SK-N-SH treated with all-trans-retinoic acid at 6 μM for 48 hours (cell line): ENCODE measurements around the gene DDX41.

ENCODE experiments used
- ATAC-seq: fragments of 200-7000 bp; cut with Tn5 transposase; 3 replicates; pipeline ENCODE4 v1.9.1; 2020; ENCODE audit warnings: mild to moderate bottlenecking, moderate library complexity
- BACH2 ChIP-seq: fragments of 250-450 bp; sonication (Bioruptor Pico); IDR thresholded peaks from 2 replicates; pipeline ENCODE4 v1.9.0; 2021; ENCODE audit warnings: mild to moderate bottlenecking, borderline replicate concordance
- CSDC2 ChIP-seq: fragments of 250-450 bp; sonication (Bioruptor Pico); IDR thresholded peaks from 2 replicates; pipeline ENCODE4 v1.5.0; 2020; ENCODE audit warnings: mild to moderate bottlenecking, moderate library complexity
- ESRRG ChIP-seq: fragments of 250-450 bp; sonication (Bioruptor Pico); IDR thresholded peaks from 2 replicates; pipeline ENCODE4 v1.6.1; 2021; ENCODE audit warnings: mild to moderate bottlenecking
- GLIS3 ChIP-seq: fragments of 250-450 bp; sonication (Bioruptor Pico); IDR thresholded peaks from 2 replicates; pipeline ENCODE4 v1.5.0; 2020; ENCODE audit warnings: mild to moderate bottlenecking, moderate library complexity
- ISL1 ChIP-seq: fragments of 250-450 bp; sonication (Bioruptor Pico); IDR thresholded peaks from 2 replicates; pipeline ENCODE4 v2.1.2; 2022; ENCODE audit warnings: mild to moderate bottlenecking, moderate library complexity
- OSR1 ChIP-seq: fragments of 250-450 bp; sonication (Bioruptor Pico); IDR thresholded peaks from 2 replicates; pipeline ENCODE4 v1.8.0; 2022; ENCODE audit warnings: moderate library complexity, mild to moderate bottlenecking, inconsistent platforms
- RARB ChIP-seq: fragments of 250-450 bp; sonication (Bioruptor Pico); IDR thresholded peaks from 2 replicates; pipeline ENCODE4 v1.8.0; 2021; ENCODE audit warnings: mild to moderate bottlenecking, moderate library complexity
- SNAI2 ChIP-seq: fragments of 250-450 bp; sonication (Bioruptor Pico); IDR thresholded peaks from 2 replicates; pipeline ENCODE4 v1.5.0; 2020; ENCODE audit warnings: mild to moderate bottlenecking, moderate library complexity
- TOX ChIP-seq: fragments of 250-450 bp; sonication (Bioruptor Pico); IDR thresholded peaks from 2 replicates; pipeline ENCODE4 v1.8.0; 2021; ENCODE audit warnings: mild to moderate bottlenecking, moderate library complexity, borderline replicate concordance
- ZC3H10 ChIP-seq: fragments of 250-450 bp; sonication (Bioruptor Pico); IDR thresholded peaks from 2 replicates; pipeline ENCODE4 v1.5.1; 2021; ENCODE audit warnings: mild to moderate bottlenecking, moderate library complexity
- ZFP3 ChIP-seq: fragments of 250-450 bp; sonication (Bioruptor Pico); IDR thresholded peaks from 2 replicates; pipeline ENCODE4 v1.5.0; 2020; ENCODE audit warnings: mild to moderate bottlenecking, moderate library complexity
- ZFP30 ChIP-seq: fragments of 450-650 bp; formaldehyde crosslinking; IDR thresholded peaks from 2 replicates; pipeline ENCODE4 v1.5.0; 2022; ENCODE audit warnings: mild to moderate bottlenecking, moderate library complexity
- ZNF565 ChIP-seq: fragments of 450-650 bp; formaldehyde crosslinking; conservative IDR thresholded peaks from 2 replicates; pipeline ENCODE4 v1.5.0; 2020; ENCODE audit warnings: low read depth, mild to moderate bottlenecking, moderate library complexity
- ZNF8 ChIP-seq: fragments of 450-650 bp; formaldehyde crosslinking; IDR thresholded peaks from 2 replicates; pipeline ENCODE4 v1.5.0; 2020; ENCODE audit warnings: mild to moderate bottlenecking, moderate library complexity
- TF ChIP-seq, protein P1 (sequence below): fragments of 250-450 bp; sonication (Bioruptor Pico); IDR thresholded peaks from 2 replicates; pipeline ENCODE4 v1.5.1; 2021; ENCODE audit warnings: mild to moderate bottlenecking, moderate library complexity
- TF ChIP-seq, protein P2 (sequence below): fragments of 250-450 bp; sonication (Bioruptor Pico); IDR thresholded peaks from 2 replicates; pipeline ENCODE4 v1.5.0; 2020; ENCODE audit warnings: mild to moderate bottlenecking, moderate library complexity
- TF ChIP-seq, protein P3 (sequence below): fragments of 250-450 bp; sonication (Bioruptor Pico); IDR thresholded peaks from 2 replicates; pipeline ENCODE4 v1.8.0; 2020; ENCODE audit warnings: mild to moderate bottlenecking, moderate library complexity, borderline replicate concordance
- TF ChIP-seq, protein P4 (sequence below): fragments of 250-450 bp; sonication (Bioruptor Pico); IDR thresholded peaks from 2 replicates; pipeline ENCODE4 v1.5.1; 2020; ENCODE audit warnings: low read depth, mild to moderate bottlenecking, moderate library complexity

Gene DDX41

DNA sequence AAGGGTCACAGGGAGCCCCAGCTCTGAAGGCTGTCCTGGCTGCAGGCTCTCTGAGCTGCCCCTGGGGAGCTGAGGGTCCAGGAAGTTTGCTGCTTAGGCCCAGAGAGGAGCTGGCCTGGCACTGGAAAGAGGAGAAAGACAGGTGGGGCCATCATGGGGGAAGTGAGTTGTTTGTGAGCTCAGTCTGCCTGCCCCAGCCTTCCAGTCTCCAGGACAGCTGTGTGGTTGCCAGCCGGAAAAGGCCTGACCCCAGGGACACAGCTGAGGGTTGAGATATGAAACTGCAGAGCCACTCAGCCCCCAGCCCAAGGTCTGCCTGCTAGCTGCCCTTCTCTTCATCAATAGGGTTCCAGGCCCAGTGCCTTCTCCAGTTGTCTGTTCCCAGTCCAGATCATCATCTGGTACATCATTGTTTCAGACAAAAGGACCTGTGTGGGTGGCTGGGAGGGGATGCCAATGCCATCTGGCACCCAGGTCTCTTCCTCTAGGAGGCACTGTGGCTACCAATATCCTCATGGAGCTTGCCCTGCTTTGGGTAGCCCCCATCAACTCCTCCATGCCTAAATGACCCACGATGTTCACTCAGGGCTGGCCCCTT lies 4.3 kb upstream of the DDX41 start:
- TF ChIP-seq, protein P1, sequence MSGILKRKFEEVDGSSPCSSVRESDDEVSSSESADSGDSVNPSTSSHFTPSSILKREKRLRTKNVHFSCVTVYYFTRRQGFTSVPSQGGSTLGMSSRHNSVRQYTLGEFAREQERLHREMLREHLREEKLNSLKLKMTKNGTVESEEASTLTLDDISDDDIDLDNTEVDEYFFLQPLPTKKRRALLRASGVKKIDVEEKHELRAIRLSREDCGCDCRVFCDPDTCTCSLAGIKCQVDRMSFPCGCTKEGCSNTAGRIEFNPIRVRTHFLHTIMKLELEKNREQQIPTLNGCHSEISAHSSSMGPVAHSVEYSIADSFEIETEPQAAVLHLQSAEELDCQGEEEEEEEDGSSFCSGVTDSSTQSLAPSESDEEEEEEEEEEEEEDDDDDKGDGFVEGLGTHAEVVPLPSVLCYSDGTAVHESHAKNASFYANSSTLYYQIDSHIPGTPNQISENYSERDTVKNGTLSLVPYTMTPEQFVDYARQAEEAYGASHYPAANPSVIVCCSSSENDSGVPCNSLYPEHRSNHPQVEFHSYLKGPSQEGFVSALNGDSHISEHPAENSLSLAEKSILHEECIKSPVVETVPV (CRISPR knock-in tag): no peak
- TF ChIP-seq TOX (CRISPR knock-in tag) (no peak), ZC3H10 (CRISPR knock-in tag) (no peak), SNAI2 (CRISPR knock-in tag) (no peak), RARB (CRISPR knock-in tag) (no peak), BACH2 (no peak), ZNF565 (CRISPR knock-in tag) (no peak), ZFP30 (no peak), OSR1 (CRISPR knock-in tag) (no peak), ISL1 (no peak)
- TF ChIP-seq, protein P2, sequence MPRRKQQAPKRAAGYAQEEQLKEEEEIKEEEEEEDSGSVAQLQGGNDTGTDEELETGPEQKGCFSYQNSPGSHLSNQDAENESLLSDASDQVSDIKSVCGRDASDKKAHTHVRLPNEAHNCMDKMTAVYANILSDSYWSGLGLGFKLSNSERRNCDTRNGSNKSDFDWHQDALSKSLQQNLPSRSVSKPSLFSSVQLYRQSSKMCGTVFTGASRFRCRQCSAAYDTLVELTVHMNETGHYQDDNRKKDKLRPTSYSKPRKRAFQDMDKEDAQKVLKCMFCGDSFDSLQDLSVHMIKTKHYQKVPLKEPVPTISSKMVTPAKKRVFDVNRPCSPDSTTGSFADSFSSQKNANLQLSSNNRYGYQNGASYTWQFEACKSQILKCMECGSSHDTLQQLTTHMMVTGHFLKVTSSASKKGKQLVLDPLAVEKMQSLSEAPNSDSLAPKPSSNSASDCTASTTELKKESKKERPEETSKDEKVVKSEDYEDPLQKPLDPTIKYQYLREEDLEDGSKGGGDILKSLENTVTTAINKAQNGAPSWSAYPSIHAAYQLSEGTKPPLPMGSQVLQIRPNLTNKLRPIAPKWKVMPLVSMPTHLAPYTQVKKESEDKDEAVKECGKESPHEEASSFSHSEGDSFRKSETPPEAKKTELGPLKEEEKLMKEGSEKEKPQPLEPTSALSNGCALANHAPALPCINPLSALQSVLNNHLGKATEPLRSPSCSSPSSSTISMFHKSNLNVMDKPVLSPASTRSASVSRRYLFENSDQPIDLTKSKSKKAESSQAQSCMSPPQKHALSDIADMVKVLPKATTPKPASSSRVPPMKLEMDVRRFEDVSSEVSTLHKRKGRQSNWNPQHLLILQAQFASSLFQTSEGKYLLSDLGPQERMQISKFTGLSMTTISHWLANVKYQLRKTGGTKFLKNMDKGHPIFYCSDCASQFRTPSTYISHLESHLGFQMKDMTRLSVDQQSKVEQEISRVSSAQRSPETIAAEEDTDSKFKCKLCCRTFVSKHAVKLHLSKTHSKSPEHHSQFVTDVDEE (CRISPR knock-in tag): no peak
- TF ChIP-seq, protein P3, sequence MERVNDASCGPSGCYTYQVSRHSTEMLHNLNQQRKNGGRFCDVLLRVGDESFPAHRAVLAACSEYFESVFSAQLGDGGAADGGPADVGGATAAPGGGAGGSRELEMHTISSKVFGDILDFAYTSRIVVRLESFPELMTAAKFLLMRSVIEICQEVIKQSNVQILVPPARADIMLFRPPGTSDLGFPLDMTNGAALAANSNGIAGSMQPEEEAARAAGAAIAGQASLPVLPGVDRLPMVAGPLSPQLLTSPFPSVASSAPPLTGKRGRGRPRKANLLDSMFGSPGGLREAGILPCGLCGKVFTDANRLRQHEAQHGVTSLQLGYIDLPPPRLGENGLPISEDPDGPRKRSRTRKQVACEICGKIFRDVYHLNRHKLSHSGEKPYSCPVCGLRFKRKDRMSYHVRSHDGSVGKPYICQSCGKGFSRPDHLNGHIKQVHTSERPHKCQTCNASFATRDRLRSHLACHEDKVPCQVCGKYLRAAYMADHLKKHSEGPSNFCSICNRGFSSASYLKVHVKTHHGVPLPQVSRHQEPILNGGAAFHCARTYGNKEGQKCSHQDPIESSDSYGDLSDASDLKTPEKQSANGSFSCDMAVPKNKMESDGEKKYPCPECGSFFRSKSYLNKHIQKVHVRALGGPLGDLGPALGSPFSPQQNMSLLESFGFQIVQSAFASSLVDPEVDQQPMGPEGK: no peak
- TF ChIP-seq, protein P4, sequence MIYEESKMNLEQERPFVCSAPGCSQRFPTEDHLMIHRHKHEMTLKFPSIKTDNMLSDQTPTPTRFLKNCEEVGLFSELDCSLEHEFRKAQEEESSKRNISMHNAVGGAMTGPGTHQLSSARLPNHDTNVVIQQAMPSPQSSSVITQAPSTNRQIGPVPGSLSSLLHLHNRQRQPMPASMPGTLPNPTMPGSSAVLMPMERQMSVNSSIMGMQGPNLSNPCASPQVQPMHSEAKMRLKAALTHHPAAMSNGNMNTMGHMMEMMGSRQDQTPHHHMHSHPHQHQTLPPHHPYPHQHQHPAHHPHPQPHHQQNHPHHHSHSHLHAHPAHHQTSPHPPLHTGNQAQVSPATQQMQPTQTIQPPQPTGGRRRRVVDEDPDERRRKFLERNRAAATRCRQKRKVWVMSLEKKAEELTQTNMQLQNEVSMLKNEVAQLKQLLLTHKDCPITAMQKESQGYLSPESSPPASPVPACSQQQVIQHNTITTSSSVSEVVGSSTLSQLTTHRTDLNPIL (CRISPR knock-in tag): no peak
- TF ChIP-seq, all 23 proteins: peak for 0
- ATAC-seq: no peak

DNA sequence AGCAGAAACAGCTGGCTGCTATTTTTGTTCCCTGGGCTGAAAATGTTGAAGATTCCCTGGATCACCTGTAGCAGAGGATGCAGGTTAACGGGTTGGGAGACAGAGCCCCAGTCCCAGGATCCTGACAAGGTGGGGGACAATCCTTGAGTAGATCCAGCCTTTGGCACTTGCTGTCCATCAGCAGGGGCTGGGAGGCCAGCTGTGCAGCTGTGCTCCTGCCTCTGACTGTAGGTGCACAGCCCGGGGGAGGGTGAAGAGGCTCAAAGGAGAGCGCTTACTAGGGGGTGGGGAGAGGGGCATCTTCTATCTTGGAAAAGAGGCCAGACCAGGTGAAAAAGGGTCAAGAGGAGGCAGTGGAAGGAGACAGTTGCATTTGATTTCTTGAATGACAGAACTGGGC lies 3.5 kb upstream of the DDX41 start:
- TF ChIP-seq ISL1 (no peak), ZFP3 (CRISPR knock-in tag) (no peak), TOX (CRISPR knock-in tag) (no peak), RARB (CRISPR knock-in tag) (no peak), CSDC2 (CRISPR knock-in tag) (no peak), ZNF565 (CRISPR knock-in tag) (no peak), ZFP30 (no peak), ZNF8 (CRISPR knock-in tag) (no peak), ESRRG (CRISPR knock-in tag) (no peak), SNAI2 (CRISPR knock-in tag) (no peak), GLIS3 (CRISPR knock-in tag) (no peak)
- TF ChIP-seq, protein P2 (CRISPR knock-in tag): no peak
- TF ChIP-seq, protein P1 (CRISPR knock-in tag): no peak
- TF ChIP-seq, all 23 proteins: peak for 0
- ATAC-seq: no peak
